Neuronal stem cell (in vitro differentiated cells): ENCODE results near the gene NAAA.

ENCODE experiments used
- DNase-seq: peaks from one replicate; pipeline ENCODE4 v3.0.0-alpha.2; 2013; ENCODE audit warnings: low spot score
- H2AFZ ChIP-seq: one replicate; pipeline ENCODE4 v1.6.1; 2013; ENCODE audit warnings: mild to moderate bottlenecking, low read length, inconsistent platforms
- H2AK5ac ChIP-seq: 2 replicates; pipeline ENCODE4 v1.6.1; 2013; ENCODE audit warnings: low read depth, mild to moderate bottlenecking, inconsistent platforms, low read length, moderate library complexity, mixed read lengths
- H2BK120ac ChIP-seq: 2 replicates; pipeline ENCODE4 v1.6.1; 2013; ENCODE audit warnings: low read depth, mild to moderate bottlenecking, inconsistent platforms, low read length, moderate library complexity, mixed read lengths
- H2BK12ac ChIP-seq: one replicate; pipeline ENCODE4 v1.6.1; 2013; ENCODE audit warnings: low read length, inconsistent platforms
- H2BK15ac ChIP-seq: 2 replicates; pipeline ENCODE4 v1.6.1; 2013; ENCODE audit warnings: mild to moderate bottlenecking, low read length, inconsistent platforms, mixed read lengths
- H2BK5ac ChIP-seq: one replicate; pipeline ENCODE4 v1.6.1; 2013; ENCODE audit warnings: inconsistent platforms, mild to moderate bottlenecking, low read length, moderate library complexity
- H3K14ac ChIP-seq: one replicate; pipeline ENCODE4 v1.6.1; 2013; ENCODE audit warnings: low read length, inconsistent platforms
- H3K18ac ChIP-seq: 2 replicates; pipeline ENCODE4 v1.6.1; 2013; ENCODE audit warnings: low read length, inconsistent platforms
- H3K23ac ChIP-seq: 2 replicates; pipeline ENCODE4 v1.6.1; 2013; ENCODE audit warnings: low read depth, mild to moderate bottlenecking, mixed read lengths, low read length, inconsistent platforms; ENCODE audit not compliant: poor library complexity
- H3K27ac ChIP-seq: replicated peaks from 3 replicates; pipeline ENCODE4 v1.5.1; 2013; ENCODE audit warnings: low read length, inconsistent platforms
- H3K27me3 ChIP-seq, 3 experiments: 2 replicates each; pipeline ENCODE4 v1.6.1; 2013; ENCODE audit warnings: low read length in 3 of 3, mild to moderate bottlenecking in 2 of 3, inconsistent platforms in 1 of 3, low read depth in 1 of 3, mixed read lengths in 1 of 3, moderate library complexity in 1 of 3; ENCODE audit not compliant: control insufficient read depth in 3 of 3, insufficient read depth in 3 of 3
- H3K36me3 ChIP-seq, 2 donors: replicated peaks in 1 of 2; 2 replicates each; pipeline ENCODE4 v1.6.1; 2013; ENCODE audit warnings: low read length in 2 of 2; ENCODE audit not compliant: control insufficient read depth in 2 of 2, insufficient read depth in 2 of 2
- H3K4ac ChIP-seq: 2 replicates; pipeline ENCODE4 v1.6.1; 2013; ENCODE audit warnings: inconsistent platforms, mild to moderate bottlenecking, low read length, moderate library complexity
- H3K4me1 ChIP-seq, 2 donors: 1 replicate in 1 of 2; 2 replicates in 1 of 2; pipeline ENCODE4 v1.6.1; 2013; ENCODE audit warnings: low read length in 2 of 2, low read depth in 1 of 2; ENCODE audit not compliant: control insufficient read depth in 2 of 2, insufficient read depth in 1 of 2
- H3K4me2 ChIP-seq: one replicate; pipeline ENCODE4 v1.6.1; 2013; ENCODE audit warnings: mild to moderate bottlenecking, low read length, inconsistent platforms; ENCODE audit not compliant: insufficient read depth, poor library complexity, severe bottlenecking
- H3K4me3 ChIP-seq, 2 donors: 2 replicates each; pipeline ENCODE4 v1.5.1; 2013; ENCODE audit warnings: low read length in 2 of 2, mild to moderate bottlenecking in 2 of 2, inconsistent platforms in 1 of 2, moderate library complexity in 1 of 2
- H3K79me1 ChIP-seq: one replicate; pipeline ENCODE4 v1.6.1; 2013; ENCODE audit warnings: low read depth, mild to moderate bottlenecking, inconsistent platforms, low read length, moderate library complexity
- H3K9ac ChIP-seq: one replicate; pipeline ENCODE4 v1.6.1; 2013; ENCODE audit warnings: mild to moderate bottlenecking, low read depth, low read length, inconsistent platforms; ENCODE audit not compliant: poor library complexity
- H3K9me3 ChIP-seq, 2 donors: replicated peaks in 1 of 2; 2 replicates each; pipeline versions ENCODE3 to v1.6.1; 2013; ENCODE audit warnings: low read length in 2 of 2, mild to moderate bottlenecking in 2 of 2, inconsistent platforms in 1 of 2, low read depth in 1 of 2, mixed read lengths in 1 of 2, moderate library complexity in 1 of 2; ENCODE audit not compliant: control insufficient read depth in 2 of 2, insufficient read depth in 1 of 2
- H4K8ac ChIP-seq: one replicate; pipeline ENCODE4 v1.6.1; 2013; ENCODE audit warnings: low read depth, mild to moderate bottlenecking, inconsistent platforms, low read length, moderate library complexity
- H4K91ac ChIP-seq: one replicate; pipeline ENCODE4 v1.6.1; 2013; ENCODE audit warnings: low read length, low read depth, mild to moderate bottlenecking, inconsistent platforms; ENCODE audit not compliant: poor library complexity
- WGBS, 2 donors: extraction: QIAGEN DNeasy Blood & Tissue Kit; methylation state at CpG; one replicate each; pipeline ENCODE4 v1.1.7; 2013; ENCODE audit warnings: missing lambda C conversion rate in 2 of 2, mixed read lengths in 1 of 2; ENCODE audit not compliant: insufficient read length in 2 of 2, insufficient replicate concordance in 1 of 2; ENCODE audit errors: extremely low coverage in 2 of 2; 5-methylcytosine and 5-hydroxymethylcytosine counted together

NAAA gene

GRCh38 chr4:75921910-75922309, 18.9 kb downstream of the NAAA start:
- Histone ChIP-seq H2BK120ac (no peak overlapping the region), H3K36me3 (peaks cover 0 to 3% of the 10 kb centered on the region in 2 donors), H4K91ac (no peak overlapping the region), H4K8ac (no peak overlapping the region), H3K9me3 (peaks cover 0 to 2% of the 10 kb centered on the region in 2 donors), H2AK5ac (no peak overlapping the region), H3K23ac (peak overlapping the region; percentile 49), H3K18ac (no peak overlapping the region), H3K9ac (no peak overlapping the region), H3K4me1 (peaks cover 1 to 3% of the 10 kb centered on the region in 2 donors), H3K79me1 (no peaks in the 10 kb centered on the region), H3K4ac (no peak overlapping the region), H2BK5ac (no peak overlapping the region), H2BK12ac (no peak overlapping the region), H3K27me3 (no peaks in the 10 kb centered on the region), H3K4me3 (peak overlapping the region in 1 of 2 donors; percentile 31), H3K27ac (no peak overlapping the region), H3K4me2 (no peak overlapping the region), H3K14ac (peak overlapping the region; percentile 64), H2BK15ac (no peak overlapping the region), H2AFZ (no peak overlapping the region)
- DNase-seq: no peak
- no CpG with 5 or more reads among the region's 2 CpGs for WGBS, 2 donors

- Histone ChIP-seq H3K4me3 (no peak overlapping the region), H2BK120ac (no peak overlapping the region), H3K27ac (no peak overlapping the region), H4K8ac (no peak overlapping the region), H3K14ac (no peak overlapping the region), H3K4me2 (no peak overlapping the region), H2BK5ac (no peak overlapping the region), H3K79me1 (no peaks in the 10 kb centered on the region), H3K27me3 (no peaks in the 10 kb centered on the region), H3K18ac (no peak overlapping the region), H2AK5ac (no peak overlapping the region), H3K36me3 (peaks cover 0 to 3% of the 10 kb centered on the region in 2 donors), H3K23ac (no peak overlapping the region), H2BK15ac (no peak overlapping the region), H3K4ac (no peak overlapping the region), H3K4me1 (peaks cover 2 to 3% of the 10 kb centered on the region in 2 donors), H3K9ac (no peak overlapping the region), H3K9me3 (peaks cover 0 to 3% of the 10 kb centered on the region in 2 donors), H2AFZ (no peak overlapping the region), H4K91ac (no peak overlapping the region), H2BK12ac (no peak overlapping the region)
- no CpG with 5 or more reads among the region's 4 CpGs for WGBS, 2 donors
- DNase-seq: no peak
Observed at GRCh38 chr4:75920327-75920726, 20.5 kb downstream of the NAAA start.

DNA sequence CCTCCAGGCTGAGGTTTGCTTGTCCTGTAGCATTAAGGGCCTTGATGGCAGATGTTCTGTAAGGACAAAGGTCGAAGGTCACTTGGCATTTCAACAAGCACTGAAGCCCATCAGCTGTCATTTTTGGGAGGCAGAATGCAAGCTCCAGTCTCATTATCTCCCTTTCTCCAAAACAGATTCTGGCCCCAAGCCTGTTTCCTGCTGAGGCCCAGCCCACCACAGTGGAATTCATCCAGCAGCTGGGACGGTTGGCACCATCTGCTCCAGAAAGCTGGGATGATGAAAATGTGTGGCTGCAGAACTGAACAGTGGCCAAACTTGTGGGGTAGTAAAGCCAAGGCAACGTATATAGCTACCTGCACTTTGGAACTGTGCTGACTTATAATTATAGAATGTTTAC, 20.9 kb downstream of the NAAA start:
- Histone ChIP-seq H3K4me2 (no peak overlapping the region), H3K36me3 (peaks cover 0 to 3% of the 10 kb centered on the region in 2 donors), H3K23ac (no peak overlapping the region), H3K27ac (no peak overlapping the region), H2BK120ac (no peak overlapping the region), H2AK5ac (no peak overlapping the region), H2BK15ac (no peak overlapping the region), H3K14ac (no peak overlapping the region), H2BK5ac (no peak overlapping the region), H3K9ac (no peak overlapping the region), H4K91ac (peak overlapping the region; percentile 43), H4K8ac (no peak overlapping the region), H3K18ac (no peak overlapping the region), H3K79me1 (no peaks in the 10 kb centered on the region), H3K4ac (no peak overlapping the region), H3K27me3 (no peaks in the 10 kb centered on the region), H2BK12ac (no peak overlapping the region), H3K4me3 (no peak overlapping the region), H2AFZ (no peak overlapping the region), H3K4me1 (peaks cover 2 to 3% of the 10 kb centered on the region in 2 donors), H3K9me3 (peaks cover 0 to 3% of the 10 kb centered on the region in 2 donors)
- no peak for DNase-seq
- no CpG with 5 or more reads among the region's 3 CpGs for WGBS, 2 donors

DNA sequence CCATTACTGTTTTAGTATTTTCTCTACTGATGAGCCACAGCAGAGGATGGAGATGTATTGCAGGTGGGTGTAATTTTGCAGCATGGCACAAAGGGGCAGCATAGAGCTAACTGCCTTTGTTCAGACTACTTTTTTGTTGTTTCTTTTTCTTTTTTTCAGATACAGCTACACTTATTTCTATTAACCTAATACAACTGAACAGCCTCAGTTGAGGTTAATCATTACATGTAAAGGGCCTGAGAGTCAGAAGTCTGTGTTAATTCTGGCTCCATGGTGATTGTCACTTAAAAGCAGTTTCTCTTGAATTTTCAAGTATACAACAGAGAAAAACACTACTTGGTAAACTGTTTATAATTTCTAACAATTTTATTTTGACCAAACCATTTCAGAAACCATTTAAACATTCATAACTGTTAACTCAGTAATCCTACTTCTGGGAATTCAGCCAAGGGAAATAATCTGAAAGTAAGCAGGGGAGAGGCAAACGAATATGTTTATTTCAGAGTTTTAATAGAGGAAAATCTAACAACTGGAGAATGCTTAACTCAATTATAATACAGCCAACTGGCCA, 24.6 kb downstream of the NAAA start:
- Histone ChIP-seq H4K91ac (no peak overlapping the region), H3K4me3 (no peak overlapping the region), H2BK15ac (no peak overlapping the region), H3K18ac (no peak overlapping the region), H3K36me3 (peaks cover 0 to 1% of the 10 kb centered on the region in 2 donors), H4K8ac (no peak overlapping the region), H3K4me1 (peaks cover 0 to 3% of the 10 kb centered on the region in 2 donors), H3K27me3 (no peaks in the 10 kb centered on the region), H3K14ac (no peak overlapping the region), H2AFZ (peak overlapping the region; percentile 71), H3K27ac (no peak overlapping the region), H2AK5ac (no peak overlapping the region), H3K23ac (no peak overlapping the region), H2BK12ac (no peak overlapping the region), H2BK120ac (no peak overlapping the region), H3K4me2 (no peak overlapping the region), H3K4ac (no peak overlapping the region), H2BK5ac (no peak overlapping the region), H3K9ac (no peak overlapping the region), H3K9me3 (peaks cover 1 to 3% of the 10 kb centered on the region in 2 donors), H3K79me1 (no peaks in the 10 kb centered on the region)
- DNase-seq: peak; percentile 21
- no CpG with 5 or more reads among the region's 1 CpG for WGBS, 2 donors
